OCI-LY3 (cell line): ENCODE measurements around the gene EIF3F.

Source experiments
- EZH2phosphoT487 ChIP-seq: fragments of 200-600 bp; shearing (Covaris generic); IDR thresholded peaks from 2 replicates; pipeline ENCODE4 v1.6.1; 2018; ENCODE audit warnings: antibody characterized with exemption, mixed run types, low read depth
- TF ChIP-seq, protein P1 (sequence below): fragments of 200-600, 300-600 bp; sonication (generic); IDR thresholded peaks from 2 replicates; pipeline ENCODE4 v1.5.1; 2014; ENCODE audit warnings: antibody characterized with exemption, low read length, low read depth

DNA sequence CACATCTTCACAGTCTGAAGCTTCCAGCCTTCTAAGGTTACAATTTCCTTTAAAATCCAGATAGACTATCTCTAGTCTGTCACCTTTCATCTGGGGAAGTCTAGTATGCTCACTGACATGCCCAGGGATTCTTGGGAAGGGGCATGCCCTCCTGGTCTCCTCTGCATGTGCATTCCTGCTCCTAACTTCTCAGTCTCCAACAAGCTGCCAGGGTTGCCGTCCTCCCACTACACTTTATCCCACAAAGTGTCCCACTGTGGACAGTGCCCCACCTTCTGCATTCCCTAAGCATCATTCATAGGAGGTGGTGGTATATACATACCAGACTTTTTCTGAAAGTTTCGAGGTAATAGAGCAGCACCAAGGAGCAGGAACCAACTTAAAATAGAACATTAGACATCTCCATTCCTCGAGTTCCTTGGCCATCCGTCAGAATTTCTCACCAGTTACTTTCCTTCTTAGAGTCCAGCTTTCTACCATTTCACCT lies 28.7 kb downstream of the EIF3F start:
- TF ChIP-seq, protein P1, sequence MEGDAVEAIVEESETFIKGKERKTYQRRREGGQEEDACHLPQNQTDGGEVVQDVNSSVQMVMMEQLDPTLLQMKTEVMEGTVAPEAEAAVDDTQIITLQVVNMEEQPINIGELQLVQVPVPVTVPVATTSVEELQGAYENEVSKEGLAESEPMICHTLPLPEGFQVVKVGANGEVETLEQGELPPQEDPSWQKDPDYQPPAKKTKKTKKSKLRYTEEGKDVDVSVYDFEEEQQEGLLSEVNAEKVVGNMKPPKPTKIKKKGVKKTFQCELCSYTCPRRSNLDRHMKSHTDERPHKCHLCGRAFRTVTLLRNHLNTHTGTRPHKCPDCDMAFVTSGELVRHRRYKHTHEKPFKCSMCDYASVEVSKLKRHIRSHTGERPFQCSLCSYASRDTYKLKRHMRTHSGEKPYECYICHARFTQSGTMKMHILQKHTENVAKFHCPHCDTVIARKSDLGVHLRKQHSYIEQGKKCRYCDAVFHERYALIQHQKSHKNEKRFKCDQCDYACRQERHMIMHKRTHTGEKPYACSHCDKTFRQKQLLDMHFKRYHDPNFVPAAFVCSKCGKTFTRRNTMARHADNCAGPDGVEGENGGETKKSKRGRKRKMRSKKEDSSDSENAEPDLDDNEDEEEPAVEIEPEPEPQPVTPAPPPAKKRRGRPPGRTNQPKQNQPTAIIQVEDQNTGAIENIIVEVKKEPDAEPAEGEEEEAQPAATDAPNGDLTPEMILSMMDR = no peak
- no peak for TF ChIP-seq EZH2phosphoT487
